Measurements from ENCODE around the gene OLFM2. TPM values are rescaled to one million over a fixed set of nuclear protein-coding genes. Genes with fewer than 3 reads are reported as not detected.

Gene OLFM2
- total RNA-seq (18.2 TPM), polyA plus RNA-seq (4.6 TPM)

GRCh38 chr19:9936326-9937000, at the start of gene OLFM2:
Gene OLFM2 (minus strand): TSS chr19:9936515. CDS start chr19:9936366, 149 bp downstream.
- no peak within 1 kb of the TSS for H3K27ac ChIP-seq (ENCODE audit: low read depth)
- under 1% methylated on average over 62 of the region's 62 CpGs for WGBS
- H3K36me3 ChIP-seq (ENCODE audit: insufficient read depth), result no peaks in the 10 kb centered on the region
- peak within 1 kb of the TSS; percentile 38 for H3K4me3 ChIP-seq (ENCODE audit: low read depth, low read length)
- peaks cover 1% of the 10 kb centered on the region for H3K4me1 ChIP-seq (ENCODE audit: insufficient read depth)
- no peak for DNase-seq (ENCODE audit: extremely low spot score)

GRCh38 chr19:9981406-9982260, 45.3 kb upstream of the OLFM2 start:
- WGBS, result 82% methylated on average over 8 of the region's 8 CpGs
- no peaks in the 10 kb centered on the region for H3K4me1 ChIP-seq (ENCODE audit: insufficient read depth)
- H3K4me3 ChIP-seq (ENCODE audit: low read depth, low read length), result no peak overlapping the region
- H3K27ac ChIP-seq (ENCODE audit: low read depth), result no peak overlapping the region
- no peak for DNase-seq (ENCODE audit: extremely low spot score)
- H3K36me3 ChIP-seq (ENCODE audit: insufficient read depth), result no peaks in the 10 kb centered on the region

- no peaks in the 10 kb centered on the region for H3K36me3 ChIP-seq (ENCODE audit: insufficient read depth)
- no peak overlapping the region for H3K27ac ChIP-seq (ENCODE audit: low read depth)
- H3K4me3 ChIP-seq (ENCODE audit: low read depth, low read length), result no peak overlapping the region
- no peaks in the 10 kb centered on the region for H3K4me1 ChIP-seq (ENCODE audit: insufficient read depth)
- no peak for DNase-seq (ENCODE audit: extremely low spot score)
- 86% methylated on average over 6 of the region's 6 CpGs for WGBS
Measured at GRCh38 chr19:9972103-9972502, 35.8 kb upstream of the OLFM2 start.

- WGBS, result 63% methylated on average over 15 of the region's 15 CpGs
- no peaks in the 10 kb centered on the region for H3K4me1 ChIP-seq (ENCODE audit: insufficient read depth)
- no peaks in the 10 kb centered on the region for H3K36me3 ChIP-seq (ENCODE audit: insufficient read depth)
- no peak for DNase-seq (ENCODE audit: extremely low spot score)
- no peak overlapping the region for H3K4me3 ChIP-seq (ENCODE audit: low read depth, low read length)
- H3K27ac ChIP-seq (ENCODE audit: low read depth), result no peak overlapping the region
Measured at GRCh38 chr19:9971166-9971897, 35.0 kb upstream of the OLFM2 start.

GRCh38 chr19:9970481-9970880, 34.2 kb upstream of the OLFM2 start:
- Histone ChIP-seq H3K27ac (ENCODE audit: low read depth) (no peak overlapping the region), H3K4me3 (ENCODE audit: low read depth, low read length) (no peak overlapping the region), H3K36me3 (ENCODE audit: insufficient read depth) (no peaks in the 10 kb centered on the region), H3K4me1 (ENCODE audit: insufficient read depth) (no peaks in the 10 kb centered on the region)
- DNase-seq (ENCODE audit: extremely low spot score), result no peak
- WGBS, result 75% methylated on average over 8 of the region's 8 CpGs

- WGBS, result 92% methylated on average over 2 of the region's 2 CpGs
- no peak overlapping the region for H3K4me3 ChIP-seq (ENCODE audit: low read depth, low read length)
- DNase-seq (ENCODE audit: extremely low spot score), result no peak
- no peaks in the 10 kb centered on the region for H3K36me3 ChIP-seq (ENCODE audit: insufficient read depth)
- no peaks in the 10 kb centered on the region for H3K4me1 ChIP-seq (ENCODE audit: insufficient read depth)
- H3K27ac ChIP-seq (ENCODE audit: low read depth), result no peak overlapping the region
Measured at GRCh38 chr19:9969688-9969975, 33.3 kb upstream of the OLFM2 start.

GRCh38 chr19:9968820-9969687, 32.7 kb upstream of the OLFM2 start:
- no peak for DNase-seq (ENCODE audit: extremely low spot score)
- WGBS, result 81% methylated on average over 8 of the region's 8 CpGs
- no peak overlapping the region for H3K27ac ChIP-seq (ENCODE audit: low read depth)
- H3K36me3 ChIP-seq (ENCODE audit: insufficient read depth), result no peaks in the 10 kb centered on the region
- H3K4me1 ChIP-seq (ENCODE audit: insufficient read depth), result no peaks in the 10 kb centered on the region
- no peak overlapping the region for H3K4me3 ChIP-seq (ENCODE audit: low read depth, low read length)

GRCh38 chr19:9967326-9967725, 31.0 kb upstream of the OLFM2 start:
- no peaks in the 10 kb centered on the region for H3K4me1 ChIP-seq (ENCODE audit: insufficient read depth)
- no peak overlapping the region for H3K27ac ChIP-seq (ENCODE audit: low read depth)
- no peaks in the 10 kb centered on the region for H3K36me3 ChIP-seq (ENCODE audit: insufficient read depth)
- H3K4me3 ChIP-seq (ENCODE audit: low read depth, low read length), result no peak overlapping the region
- 62% methylated on average over 4 of the region's 4 CpGs for WGBS
- DNase-seq (ENCODE audit: extremely low spot score), result no peak

- 20% methylated on average over 29 of the region's 29 CpGs for WGBS
- DNase-seq (ENCODE audit: extremely low spot score), result no peak
- no peaks in the 10 kb centered on the region for H3K4me1 ChIP-seq (ENCODE audit: insufficient read depth)
- no peak overlapping the region for H3K27ac ChIP-seq (ENCODE audit: low read depth)
- no peak overlapping the region for H3K4me3 ChIP-seq (ENCODE audit: low read depth, low read length)
- H3K36me3 ChIP-seq (ENCODE audit: insufficient read depth), result no peaks in the 10 kb centered on the region
Measured at GRCh38 chr19:9966448-9966847, 30.1 kb upstream of the OLFM2 start.

- WGBS, result 40% methylated on average over 14 of the region's 14 CpGs
- Histone ChIP-seq H3K4me1 (ENCODE audit: insufficient read depth) (no peaks in the 10 kb centered on the region), H3K36me3 (ENCODE audit: insufficient read depth) (no peaks in the 10 kb centered on the region), H3K4me3 (ENCODE audit: low read depth, low read length) (no peak overlapping the region), H3K27ac (ENCODE audit: low read depth) (no peak overlapping the region)
- DNase-seq (ENCODE audit: extremely low spot score), result no peak
Measured at GRCh38 chr19:9966024-9966423, 29.7 kb upstream of the OLFM2 start.

GRCh38 chr19:9962623-9963290, 26.4 kb upstream of the OLFM2 start:
- no peaks in the 10 kb centered on the region for H3K36me3 ChIP-seq (ENCODE audit: insufficient read depth)
- no peak for DNase-seq (ENCODE audit: extremely low spot score)
- no peaks in the 10 kb centered on the region for H3K4me1 ChIP-seq (ENCODE audit: insufficient read depth)
- no peak overlapping the region for H3K4me3 ChIP-seq (ENCODE audit: low read depth, low read length)
- 60% methylated on average over 7 of the region's 7 CpGs for WGBS
- no peak overlapping the region for H3K27ac ChIP-seq (ENCODE audit: low read depth)

GRCh38 chr19:9961103-9961502, 24.8 kb upstream of the OLFM2 start:
- 89% methylated on average over 4 of the region's 4 CpGs for WGBS
- DNase-seq (ENCODE audit: extremely low spot score), result no peak
- no peak overlapping the region for H3K4me3 ChIP-seq (ENCODE audit: low read depth, low read length)

GRCh38 chr19:9958379-9958821, 22.1 kb upstream of the OLFM2 start:
- H3K36me3 ChIP-seq (ENCODE audit: insufficient read depth), result no peaks in the 10 kb centered on the region
- no peak overlapping the region for H3K27ac ChIP-seq (ENCODE audit: low read depth)
- DNase-seq (ENCODE audit: extremely low spot score), result no peak
- WGBS, result 86% methylated on average over 1 of the region's 1 CpG
- no peaks in the 10 kb centered on the region for H3K4me1 ChIP-seq (ENCODE audit: insufficient read depth)
- no peak overlapping the region for H3K4me3 ChIP-seq (ENCODE audit: low read depth, low read length)

More at GRCh38 chr19:9961103-9961502, 24.8 kb upstream of the OLFM2 start:
- Histone ChIP-seq H3K4me1 (ENCODE audit: insufficient read depth) (no peaks in the 10 kb centered on the region), H3K27ac (ENCODE audit: low read depth) (no peak overlapping the region), H3K36me3 (ENCODE audit: insufficient read depth) (no peaks in the 10 kb centered on the region)
